Anterior cingulate cortex (tissue), 58 donors: Measurements from ENCODE around the gene EIF1B.
A peak's percentile ranks its signal among the peaks of the same experiment; 100 is the strongest.

Experiments
- DNase-seq, 58 donors: peaks; one replicate each; lab custom pipeline; 2025; lab: John Stamatoyannopoulos, UW

The EIF1B gene

GRCh38 chr3:40307176-40307575 is 2.3 kb upstream of the EIF1B start:
- no peak for DNase-seq

- DNase-seq = no peak
These were observed 636 bp upstream of the EIF1B start for GRCh38 chr3:40308725-40309417.

DNA sequence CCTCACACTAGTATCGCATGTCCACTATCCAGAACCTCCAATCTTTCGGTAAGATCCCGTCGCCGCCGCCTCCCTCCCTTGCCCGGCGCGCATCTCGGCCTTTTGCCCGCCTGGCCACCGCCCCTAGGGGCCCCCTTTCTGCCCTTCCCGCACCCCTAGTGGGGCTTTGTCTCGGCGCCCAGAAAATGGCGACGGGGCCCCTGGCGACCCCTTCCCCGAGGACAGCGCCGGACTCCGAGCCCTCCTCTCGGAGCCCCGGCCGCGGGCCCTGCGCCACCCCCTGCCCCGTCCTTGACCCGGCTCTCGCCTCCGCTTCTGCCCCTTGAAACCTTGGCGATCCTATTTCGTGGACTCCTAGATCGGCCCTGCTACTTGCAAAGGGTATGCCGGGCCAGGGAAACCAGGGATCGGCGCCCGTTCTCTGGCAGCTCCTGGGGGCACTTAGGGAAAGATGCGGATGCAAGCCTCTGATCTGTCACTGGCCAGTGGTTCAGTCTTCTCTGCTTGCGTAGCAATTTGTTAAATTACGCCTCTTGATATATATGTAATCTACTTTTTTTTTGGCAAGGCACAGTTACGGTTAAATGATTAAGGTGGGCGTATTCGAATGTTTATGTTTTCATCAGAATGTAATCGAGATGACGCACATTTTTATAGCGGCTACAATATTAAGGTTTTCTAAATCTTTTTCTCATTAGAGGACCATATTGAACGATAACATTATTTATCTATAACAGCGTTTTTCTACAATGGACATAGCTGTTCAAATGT is 603 bp downstream of the EIF1B start:
- DNase-seq = peak in 46 of 58 donors; percentile 8 to 75 (median 50)

DNA sequence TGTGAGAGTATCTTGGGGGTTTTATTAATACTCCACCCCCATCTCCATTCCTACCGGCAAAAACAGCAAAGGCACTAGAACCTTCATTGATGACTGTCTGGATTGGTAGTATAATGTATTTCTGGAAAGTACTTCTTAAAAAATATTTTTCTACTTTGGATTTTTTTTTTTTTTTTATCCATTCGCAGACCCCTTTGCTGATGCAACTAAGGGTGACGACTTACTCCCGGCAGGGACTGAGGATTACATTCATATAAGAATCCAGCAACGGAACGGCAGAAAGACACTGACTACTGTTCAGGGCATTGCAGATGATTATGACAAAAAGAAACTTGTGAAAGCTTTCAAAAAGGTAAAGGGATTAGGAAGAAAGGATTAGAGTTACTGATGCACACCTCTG is 1.2 kb downstream of the EIF1B start:
- peak in 1 of 58 donors; percentile 1 for DNase-seq

DNA sequence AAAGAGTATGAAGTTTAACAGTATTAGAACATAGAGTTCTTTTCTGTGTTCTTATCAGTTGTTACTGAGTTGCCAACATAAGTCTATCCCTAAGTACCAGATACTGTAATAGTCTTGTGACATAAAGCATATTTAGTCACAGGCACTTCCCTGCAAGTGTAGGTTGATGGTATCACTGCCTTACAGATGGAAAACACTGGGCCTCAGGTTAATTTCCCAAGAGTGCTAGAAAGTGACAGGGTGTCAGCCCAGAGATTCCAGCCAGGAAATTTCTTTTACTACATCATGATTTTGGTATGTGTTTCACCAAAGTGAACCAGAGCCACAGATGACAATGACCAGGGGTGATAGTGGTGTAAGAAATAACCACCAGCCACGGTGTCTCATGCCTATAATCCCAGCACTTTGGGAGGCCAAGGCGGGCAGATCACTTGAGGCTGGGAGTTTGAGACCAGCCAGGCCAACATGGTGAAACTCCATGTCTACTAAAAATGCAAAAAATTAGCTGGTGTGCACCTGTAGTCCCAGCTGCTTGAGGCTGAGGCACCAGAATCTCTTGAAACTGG is 3.2 kb downstream of the EIF1B start:
- DNase-seq = no peak

- no peak for DNase-seq
These were observed 4.7 kb downstream of the EIF1B start for GRCh38 chr3:40313975-40314860.

- peak in 19 of 58 donors; percentile 5 to 67 (median 19) for DNase-seq
These were observed 7.8 kb downstream of the EIF1B start for GRCh38 chr3:40317061-40317855.

GRCh38 chr3:40321818-40322217 is 12.3 kb downstream of the EIF1B start:
- no peak for DNase-seq

DNA sequence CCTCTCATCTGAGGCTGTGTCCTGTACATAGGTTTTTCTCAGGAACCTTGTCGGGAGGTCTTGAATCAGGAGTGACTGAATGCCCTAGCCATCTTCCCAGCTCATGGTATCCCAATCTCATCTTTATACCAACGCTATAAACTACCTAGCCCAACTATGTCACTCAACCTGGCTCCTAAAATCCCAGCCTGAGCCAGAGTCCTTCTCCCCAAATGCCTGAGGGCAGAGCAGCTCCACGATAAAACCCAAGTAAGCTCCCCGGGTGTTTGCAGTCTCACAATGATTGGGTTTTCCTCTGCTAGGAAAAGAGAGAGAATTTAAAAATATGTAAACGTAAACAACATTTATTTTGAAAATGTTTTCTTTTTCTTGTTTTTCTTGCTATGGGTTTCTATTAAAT is 14.4 kb downstream of the EIF1B start:
- no peak for DNase-seq

GRCh38 chr3:40324621-40325020 is 15.1 kb downstream of the EIF1B start:
- no peak for DNase-seq

GRCh38 chr3:40325465-40325864 is 16.0 kb downstream of the EIF1B start:
- DNase-seq = no peak

GRCh38 chr3:40328374-40328773 is 18.9 kb downstream of the EIF1B start:
- no peak for DNase-seq

- DNase-seq = no peak
These were observed 19.6 kb downstream of the EIF1B start for GRCh38 chr3:40329071-40329470.

GRCh38 chr3:40332684-40333083 is 23.2 kb downstream of the EIF1B start:
- no peak for DNase-seq

DNA sequence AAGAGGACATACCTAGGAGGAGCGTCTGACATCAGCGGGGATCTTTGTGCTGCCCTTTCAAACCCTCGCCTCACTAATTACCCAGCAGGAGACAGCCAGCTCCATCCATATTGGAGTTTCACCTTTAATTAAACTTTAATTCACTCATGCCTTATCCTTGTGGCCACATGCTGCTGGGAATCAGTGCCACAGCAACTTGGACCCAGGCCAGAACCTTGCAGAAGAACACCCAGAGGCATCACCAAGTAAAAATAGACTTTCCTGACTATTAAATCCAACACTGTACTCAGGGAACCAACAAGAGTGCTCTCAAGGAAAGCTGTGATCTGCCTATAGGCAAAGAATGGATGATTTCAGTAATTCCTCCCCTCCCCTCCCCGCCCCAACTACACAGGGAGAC is 23.9 kb downstream of the EIF1B start:
- DNase-seq = peak in 5 of 58 donors; percentile 2 to 11 (median 4)

- no peak for DNase-seq
These were observed 24.3 kb downstream of the EIF1B start for GRCh38 chr3:40333852-40334251.

DNA sequence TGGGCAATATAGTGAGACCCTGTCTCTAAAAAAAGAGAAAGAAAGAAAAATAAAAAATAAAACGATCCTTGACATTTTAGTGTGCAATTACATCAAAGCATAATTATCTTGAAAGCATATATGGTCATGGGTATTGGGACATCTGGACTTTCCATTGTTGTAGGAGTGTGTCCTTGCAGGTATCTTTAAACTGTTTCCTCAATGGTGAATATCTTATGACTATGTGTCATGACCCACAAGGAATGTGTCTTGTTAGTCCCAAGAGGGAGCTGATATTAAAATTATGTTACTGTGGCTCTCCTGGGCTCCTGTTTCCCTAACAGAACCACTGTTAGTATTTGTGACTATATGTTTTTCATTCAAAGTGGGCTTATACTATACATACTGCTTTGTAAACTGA is 26.6 kb downstream of the EIF1B start:
- no peak for DNase-seq

- DNase-seq = no peak
These were observed 27.1 kb downstream of the EIF1B start for GRCh38 chr3:40336511-40337135.
